HAP-1 (cell line): ENCODE measurements around the gene ATXN1.

Source experiments
- DNase-seq, 2 experiments: peaks; one replicate each; pipeline ENCODE4 v3.0.0-alpha.2; 2016 to 2020; ENCODE audit warnings: low spot score in 2 of 2
- H3K27me3 ChIP-seq: fragments of 250-450 bp; sonication (Bioruptor Pico); 2 replicates; pipeline ENCODE4 v1.5.1; 2020; ENCODE audit warnings: low read depth, mild to moderate bottlenecking, moderate library complexity
- H3K36me3 ChIP-seq: fragments of 250-450 bp; sonication (Bioruptor Pico); replicated peaks from 2 replicates; pipeline ENCODE4 v1.5.1; 2020; ENCODE audit warnings: mild to moderate bottlenecking
- H3K4me1 ChIP-seq: fragments of 250-450 bp; sonication (Bioruptor Pico); 2 replicates; pipeline ENCODE4 v1.5.1; 2020; ENCODE audit warnings: mild to moderate bottlenecking
- H3K4me3 ChIP-seq: fragments of 250-450 bp; sonication (Bioruptor Pico); 2 replicates; pipeline ENCODE4 v1.5.1; 2020; ENCODE audit warnings: mild to moderate bottlenecking, moderate library complexity
- H3K9me3 ChIP-seq: fragments of 250-450 bp; sonication (Bioruptor Pico); 2 replicates; pipeline ENCODE4 v1.5.1; 2020; ENCODE audit warnings: mild to moderate bottlenecking, moderate library complexity
- in situ Hi-C: fragments of 300-500 bp; cut with MboI; formaldehyde crosslinking; loops from 3 replicates; pipeline ENCODE4 v1.14.3; 2020; ENCODE audit warnings: low sequenced_read_pairs, inconsistent platforms, mixed read lengths

Gene ATXN1

DNA sequence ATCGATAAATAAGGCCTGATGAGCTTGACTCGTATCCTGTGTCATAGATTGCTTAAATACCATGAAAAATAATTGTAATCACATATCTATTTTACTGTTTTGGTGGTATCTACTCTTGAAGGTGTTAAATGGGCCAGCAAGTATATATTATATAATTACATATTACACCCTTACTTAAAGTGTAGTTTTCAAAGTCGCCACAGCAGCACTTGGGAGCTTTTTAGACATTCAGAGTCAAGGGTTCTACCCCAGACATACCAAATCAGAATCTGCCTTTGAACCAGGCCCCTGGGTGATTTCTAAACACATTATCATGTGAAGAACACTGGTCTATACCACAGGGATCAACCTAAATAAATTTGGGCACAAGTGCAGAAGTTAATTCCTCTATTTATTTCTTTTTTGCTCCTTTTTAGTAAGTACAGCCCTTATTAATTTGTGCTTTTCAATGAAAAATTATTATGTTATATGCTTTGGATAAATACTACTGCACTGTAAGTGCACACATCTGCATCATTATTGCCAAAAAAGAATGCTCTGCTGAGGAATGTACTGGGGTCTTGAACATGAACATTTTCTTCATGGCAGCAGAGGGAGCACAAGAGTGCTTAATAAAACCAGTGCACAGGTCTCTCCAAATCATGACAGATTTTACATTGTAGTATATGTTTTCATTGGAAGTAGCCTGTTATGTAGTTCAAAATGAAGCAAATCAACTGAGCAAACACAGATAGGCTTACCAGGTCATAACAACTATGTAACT lies 3.1 kb upstream of the ATXN1 start:
- Histone ChIP-seq H3K9me3 (no peaks in the 10 kb centered on the region), H3K4me1 (peaks cover 17% of the 10 kb centered on the region), H3K36me3 (no peaks in the 10 kb centered on the region), H3K27me3 (no peaks in the 10 kb centered on the region), H3K4me3 (no peak overlapping the region)
- in situ Hi-C loops: loop anchor here (10.0 kb wide), 2 partner anchors 250 to 430 kb away; no protein-coding TSS in a partner anchor
- DNase-seq: no peak

DNA sequence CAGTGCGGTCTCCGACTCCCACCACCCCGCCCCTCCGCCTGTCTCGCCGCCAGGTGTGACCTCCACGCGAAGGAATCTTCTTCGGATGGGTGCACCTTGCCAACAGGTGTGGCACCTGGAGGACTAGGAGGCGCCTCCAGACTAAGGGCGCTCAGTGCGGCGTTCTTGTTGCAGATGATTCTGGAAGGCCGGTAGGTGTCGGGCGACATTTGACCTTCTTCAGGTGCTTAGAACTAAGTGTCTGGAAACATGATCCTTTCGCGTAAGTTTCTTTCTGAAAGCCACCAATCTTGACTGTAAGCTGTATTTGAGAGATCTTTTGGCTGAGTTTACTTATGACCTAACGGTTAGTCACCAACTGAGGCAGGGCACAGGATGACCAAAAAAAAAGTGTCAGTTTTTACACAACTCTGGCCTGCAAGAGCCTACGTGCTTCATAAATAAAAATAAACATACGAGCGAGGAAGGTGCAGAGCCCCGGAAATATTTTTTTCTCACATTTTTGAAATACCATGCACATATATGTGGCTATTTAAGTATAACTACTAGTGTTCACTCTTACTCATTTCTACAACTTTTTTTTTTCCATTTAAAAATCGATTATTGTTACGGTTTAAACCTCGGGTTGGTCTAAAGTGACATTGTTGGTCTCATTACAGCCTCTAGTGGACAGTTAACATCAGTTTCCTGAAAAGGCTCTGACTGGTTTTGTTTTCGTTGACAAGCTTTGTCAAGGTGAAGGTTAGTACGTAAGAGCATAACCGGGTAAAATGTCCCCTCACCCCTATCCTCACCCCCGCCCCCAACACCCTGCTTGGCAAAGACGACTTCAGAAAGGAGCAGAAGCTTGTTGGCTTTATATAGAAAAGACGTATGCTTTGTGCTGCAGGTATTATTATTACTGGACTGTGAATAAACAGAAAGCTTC lies 1.6 kb upstream of the ATXN1 start:
- H3K36me3 ChIP-seq: no peaks in the 10 kb centered on the region
- H3K9me3 ChIP-seq: no peaks in the 10 kb centered on the region
- peak overlapping the region; percentile 40 for H3K4me3 ChIP-seq
- in situ Hi-C loops: loop anchor here (10.0 kb wide), 2 partner anchors 248 to 428 kb away; no protein-coding TSS in a partner anchor
- H3K4me1 ChIP-seq: peaks cover 24% of the 10 kb centered on the region
- H3K27me3 ChIP-seq: no peaks in the 10 kb centered on the region
- DNase-seq: peak; percentile 28 to 76

DNA sequence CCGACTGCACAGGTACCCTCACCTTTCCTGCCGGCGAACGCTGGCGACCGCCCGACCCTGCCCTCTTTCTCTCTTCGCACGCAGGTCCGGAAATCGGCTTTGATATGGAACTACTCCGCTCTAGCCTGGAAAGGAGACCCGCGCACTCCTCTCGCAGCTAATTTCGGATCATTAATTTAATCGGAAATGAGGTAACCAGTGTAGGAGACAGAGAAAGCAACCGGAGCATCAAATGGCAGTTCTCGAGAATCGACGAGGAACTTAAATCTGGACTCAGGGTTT lies 949 bp upstream of the ATXN1 start:
- H3K36me3 ChIP-seq: no peaks in the 10 kb centered on the region
- in situ Hi-C loops: loop anchor here (10.0 kb wide), 2 partner anchors 247 to 427 kb away; no protein-coding TSS in a partner anchor
- peak overlapping the region; percentile 40 for H3K4me3 ChIP-seq
- no peak for DNase-seq
- H3K27me3 ChIP-seq: no peaks in the 10 kb centered on the region
- H3K4me1 ChIP-seq: peaks cover 28% of the 10 kb centered on the region
- no peaks in the 10 kb centered on the region for H3K9me3 ChIP-seq

DNA sequence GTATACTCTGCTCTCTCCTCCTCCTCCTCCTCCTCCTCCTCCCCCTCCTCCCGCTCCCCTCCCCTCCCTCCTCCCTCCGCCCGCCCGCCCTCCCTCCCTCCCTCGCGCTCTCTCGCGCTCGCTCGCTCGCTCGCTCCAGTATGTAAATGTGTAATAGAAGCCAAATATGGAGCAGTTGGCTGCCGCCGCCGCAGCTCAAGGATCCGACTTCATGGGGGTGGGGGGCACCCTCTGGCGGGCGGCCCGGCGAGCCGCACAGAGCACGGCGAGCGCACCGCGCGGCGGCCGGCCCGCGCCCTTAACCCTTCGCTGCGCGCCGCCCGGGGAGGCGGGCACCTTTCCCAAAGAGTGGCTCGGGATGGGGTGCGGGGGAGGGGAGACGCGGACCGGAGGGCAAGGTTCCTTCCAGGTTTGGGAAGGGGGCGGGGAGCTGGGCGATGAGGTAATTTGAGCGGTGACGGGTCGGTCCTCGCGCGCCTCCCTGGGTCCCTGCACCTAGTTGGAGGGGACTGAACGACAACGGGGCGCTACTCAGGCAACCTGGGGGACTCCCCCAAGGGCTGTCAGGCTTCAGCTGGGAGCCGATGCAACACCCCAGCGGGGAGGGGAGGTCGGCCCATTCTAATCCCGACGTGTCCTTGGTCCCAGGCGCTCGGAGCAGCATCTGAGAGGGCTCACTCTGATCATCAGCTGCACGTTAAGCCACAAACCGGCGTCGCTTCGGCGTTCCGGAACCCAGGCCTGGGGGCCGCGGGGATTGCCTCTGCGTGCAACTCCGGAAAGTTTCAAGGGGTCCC lies 409 bp upstream of the ATXN1 start:
- in situ Hi-C loops: loop anchor here (10.0 kb wide), 2 partner anchors 247 to 427 kb away; no protein-coding TSS in a partner anchor
- H3K4me1 ChIP-seq: peaks cover 33% of the 10 kb centered on the region

DNA sequence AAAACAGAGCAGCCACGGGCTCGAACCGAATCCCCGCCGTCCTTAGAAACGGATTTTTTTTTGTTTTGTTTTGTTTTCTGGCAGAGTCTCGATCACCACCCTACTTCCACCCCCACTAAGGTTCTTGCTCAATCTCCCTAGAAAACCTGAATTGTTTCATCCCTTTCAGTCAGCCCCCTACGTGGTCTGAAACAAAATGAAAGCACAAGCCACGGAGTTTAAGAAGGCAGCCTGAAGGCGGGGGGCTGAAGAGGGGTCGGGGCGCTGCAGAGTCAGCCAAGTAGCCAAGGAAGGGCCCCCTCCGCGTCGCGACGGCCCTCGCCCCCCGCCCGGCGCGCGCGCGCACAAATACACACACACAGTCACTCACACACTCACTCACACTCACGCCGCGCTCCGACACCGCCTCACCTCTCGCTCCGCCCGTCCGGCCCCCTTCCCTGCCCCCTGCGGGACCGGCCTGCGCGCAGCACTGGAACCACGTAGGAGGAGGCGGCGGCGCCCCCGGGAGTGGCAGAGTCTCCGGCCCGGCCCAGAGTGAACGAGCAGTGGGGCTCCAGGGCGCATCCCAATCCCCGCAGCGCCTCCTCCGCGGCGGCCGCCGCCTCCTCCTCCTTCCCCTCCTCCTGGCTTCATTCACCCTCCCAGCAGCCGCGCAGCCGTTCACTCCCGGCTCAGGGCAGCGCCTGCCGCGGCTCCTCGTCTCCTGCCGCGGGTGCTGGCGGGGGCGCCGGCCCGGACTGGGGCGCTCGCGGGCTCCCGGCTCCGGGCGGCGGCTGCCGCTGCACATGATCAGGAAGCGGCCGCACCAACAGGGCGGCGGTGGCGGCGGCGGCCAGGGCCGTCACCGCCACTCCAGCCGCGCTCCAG lies 1.4 kb downstream of the ATXN1 start:
- H3K9me3 ChIP-seq: no peaks in the 10 kb centered on the region
- no peaks in the 10 kb centered on the region for H3K36me3 ChIP-seq
- peak; percentile 44 to 82 for DNase-seq
- H3K4me3 ChIP-seq: peak overlapping the region; percentile 58
- H3K4me1 ChIP-seq: peaks cover 35% of the 10 kb centered on the region
- in situ Hi-C loops: loop anchor here (10.0 kb wide), 2 partner anchors 245 to 425 kb away; no protein-coding TSS in a partner anchor
- no peaks in the 10 kb centered on the region for H3K27me3 ChIP-seq

More for the DNA sequence above, 409 bp upstream of the ATXN1 start:
- Histone ChIP-seq H3K4me3 (peak overlapping the region; percentile 58), H3K36me3 (no peaks in the 10 kb centered on the region), H3K9me3 (no peaks in the 10 kb centered on the region), H3K27me3 (no peaks in the 10 kb centered on the region)
- peak; percentile 77 to 91 for DNase-seq

DNA sequence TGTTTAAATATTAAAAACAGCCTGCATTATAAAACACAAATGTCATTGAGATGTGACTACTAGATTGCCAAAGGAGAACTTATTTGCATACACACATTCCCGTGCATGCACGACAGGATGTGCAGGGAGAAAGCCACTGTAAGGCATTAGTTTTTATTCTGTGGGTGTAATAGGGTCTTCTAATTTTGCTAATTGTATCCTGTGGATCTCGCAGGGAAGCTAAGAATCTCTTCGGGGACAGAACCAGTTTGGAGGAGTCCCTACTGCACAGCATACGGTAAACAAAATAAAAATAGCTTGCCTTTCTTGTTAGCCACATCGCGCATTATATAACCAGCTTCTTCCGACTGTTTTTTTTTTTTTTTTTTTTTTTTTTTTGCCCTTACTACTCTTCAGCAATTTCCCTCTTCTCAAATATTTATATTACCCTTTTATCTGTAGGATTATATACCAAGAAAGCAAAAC lies 2.0 kb downstream of the ATXN1 start:
- Histone ChIP-seq H3K36me3 (no peaks in the 10 kb centered on the region), H3K9me3 (no peaks in the 10 kb centered on the region), H3K4me3 (peak overlapping the region; percentile 58), H3K4me1 (peaks cover 35% of the 10 kb centered on the region), H3K27me3 (no peaks in the 10 kb centered on the region)
- no peak for DNase-seq
- in situ Hi-C loops: no loop called here

DNA sequence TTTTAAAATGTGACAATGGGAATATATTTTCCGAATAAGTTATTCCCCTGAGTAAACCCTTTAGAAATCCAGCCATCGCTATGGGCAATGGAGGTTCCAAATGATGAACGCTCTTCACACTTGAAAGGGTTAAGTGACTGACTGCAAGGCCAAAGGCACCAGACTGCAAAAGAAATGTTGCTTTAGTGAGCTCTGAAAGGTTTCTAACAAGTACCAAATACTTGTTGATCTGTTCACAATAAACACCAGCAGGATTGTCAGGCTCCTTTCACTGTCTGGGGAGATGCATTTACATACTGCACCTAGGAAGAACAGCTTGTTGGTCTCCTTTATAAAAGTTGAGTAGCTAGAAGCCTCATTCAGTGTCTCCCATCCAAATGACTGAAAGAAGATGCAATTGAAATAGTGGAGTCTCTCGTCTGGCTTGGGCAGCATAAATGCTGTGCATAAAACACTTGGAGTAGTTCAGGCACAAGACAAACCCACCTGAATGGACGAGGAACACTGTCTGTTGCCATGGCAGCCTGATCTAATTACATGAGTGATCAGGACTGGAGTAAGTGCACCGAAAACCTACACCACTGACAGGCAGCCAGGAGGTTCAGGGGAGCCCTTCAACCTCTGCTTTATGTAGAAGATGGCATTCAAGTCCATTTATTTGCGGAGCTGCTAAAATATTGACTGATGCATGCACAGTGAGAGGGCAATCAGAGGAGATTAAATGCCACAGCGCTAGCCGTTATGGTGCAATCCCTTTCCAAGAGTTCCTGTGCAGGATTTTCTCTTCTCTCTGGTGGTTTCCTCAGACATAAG lies 2.9 kb downstream of the ATXN1 start:
- Histone ChIP-seq H3K27me3 (no peaks in the 10 kb centered on the region), H3K36me3 (no peaks in the 10 kb centered on the region), H3K9me3 (no peaks in the 10 kb centered on the region), H3K4me1 (peaks cover 35% of the 10 kb centered on the region), H3K4me3 (no peak overlapping the region)
- peak in 1 of 2 experiments; percentile 63 for DNase-seq
- in situ Hi-C loops: no loop called here

DNA sequence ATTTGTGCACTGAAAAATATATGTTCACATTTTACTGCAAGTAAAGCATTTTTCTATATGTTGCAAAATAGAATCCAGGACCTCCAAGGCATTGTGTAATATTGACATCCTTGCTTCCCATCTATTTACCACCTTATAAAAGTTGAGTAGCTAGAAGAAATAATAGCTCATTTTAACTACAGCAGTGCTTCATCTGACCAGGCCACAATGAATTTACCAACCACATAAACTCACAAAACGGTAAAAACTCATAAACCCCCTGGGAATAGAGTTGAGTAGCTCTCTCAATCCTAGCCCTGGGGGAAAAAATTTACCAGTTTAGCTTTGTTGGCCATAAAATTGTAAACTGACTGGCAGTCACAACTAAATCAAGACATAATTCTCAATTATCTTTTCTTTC lies 3.9 kb downstream of the ATXN1 start:
- peak; percentile 11 to 66 for DNase-seq
- H3K36me3 ChIP-seq: no peaks in the 10 kb centered on the region
- H3K27me3 ChIP-seq: no peaks in the 10 kb centered on the region
- in situ Hi-C loops: no loop called here
- peaks cover 29% of the 10 kb centered on the region for H3K4me1 ChIP-seq
- no peak overlapping the region for H3K4me3 ChIP-seq
- no peaks in the 10 kb centered on the region for H3K9me3 ChIP-seq

DNA sequence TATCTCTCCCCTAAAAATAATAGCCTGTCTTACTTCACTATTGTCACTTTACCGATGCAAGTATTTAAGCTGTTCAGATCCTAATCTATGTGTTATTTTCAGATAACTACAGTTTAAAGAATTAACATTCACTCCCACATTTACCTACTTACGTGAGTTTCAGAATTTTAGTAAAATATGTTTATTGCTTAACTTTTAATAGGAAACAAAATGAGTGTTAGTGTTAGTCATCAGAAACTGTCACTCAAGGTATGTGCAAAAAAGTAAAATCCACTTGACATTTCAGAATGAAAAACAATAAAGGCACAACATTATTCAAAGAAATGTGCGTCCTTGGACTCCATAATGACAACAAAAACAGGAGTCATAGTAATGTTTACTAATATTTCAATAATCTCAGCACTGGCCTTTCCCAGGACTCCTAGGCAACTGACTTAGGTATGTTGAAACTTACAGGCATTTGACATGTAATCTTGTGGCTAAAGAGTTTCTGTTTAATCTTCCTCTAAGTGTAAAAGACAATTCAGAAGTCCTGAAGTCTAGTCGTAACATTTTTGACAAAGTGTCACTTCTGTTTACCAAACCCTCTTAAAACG lies 4.5 kb downstream of the ATXN1 start:
- H3K36me3 ChIP-seq: no peaks in the 10 kb centered on the region
- DNase-seq: no peak
- peaks cover 29% of the 10 kb centered on the region for H3K4me1 ChIP-seq
- H3K9me3 ChIP-seq: no peaks in the 10 kb centered on the region
- no peaks in the 10 kb centered on the region for H3K27me3 ChIP-seq
- no peak overlapping the region for H3K4me3 ChIP-seq
- in situ Hi-C loops: no loop called here

DNA sequence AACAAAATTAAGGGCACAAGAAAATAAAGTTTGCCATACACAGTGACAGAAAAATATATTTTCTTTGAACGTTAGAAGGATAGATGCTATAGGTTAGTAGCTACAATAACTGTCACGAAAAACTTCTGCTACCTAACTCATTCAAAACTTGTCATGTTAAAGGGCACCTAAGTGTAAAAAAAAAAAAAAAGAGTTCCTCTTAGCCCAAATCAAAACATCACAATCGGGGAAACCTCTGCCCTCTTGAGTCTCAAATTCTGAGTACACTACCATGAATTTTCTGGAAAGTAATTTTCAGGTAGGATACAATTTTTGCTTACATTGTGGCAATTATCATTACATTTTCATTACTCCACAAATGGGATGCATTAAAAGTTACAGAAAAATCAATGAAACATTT lies 5.7 kb downstream of the ATXN1 start:
- Histone ChIP-seq H3K9me3 (no peaks in the 10 kb centered on the region), H3K27me3 (no peaks in the 10 kb centered on the region), H3K4me3 (no peak overlapping the region), H3K36me3 (no peaks in the 10 kb centered on the region), H3K4me1 (peaks cover 29% of the 10 kb centered on the region)
- no peak for DNase-seq
- in situ Hi-C loops: no loop called here

DNA sequence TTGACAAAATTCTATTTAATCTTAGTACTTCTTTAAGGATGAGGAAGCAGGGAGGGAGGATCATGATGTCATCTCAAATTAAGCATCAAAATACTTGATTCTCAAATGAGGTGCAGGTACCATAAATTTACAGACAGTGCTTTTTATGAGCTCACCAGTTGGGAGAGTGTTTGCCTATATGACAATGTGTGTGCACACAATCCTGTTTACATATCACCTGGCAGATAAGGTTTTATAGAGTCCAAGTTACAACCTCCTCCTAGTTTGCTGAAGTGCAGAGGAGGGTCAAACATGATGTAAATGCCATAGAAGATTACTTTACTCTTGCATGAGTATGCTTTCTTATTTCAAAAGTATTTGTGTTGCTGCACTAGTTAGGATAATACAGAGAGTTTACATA lies 6.4 kb downstream of the ATXN1 start:
- Histone ChIP-seq H3K36me3 (no peaks in the 10 kb centered on the region), H3K9me3 (no peaks in the 10 kb centered on the region), H3K27me3 (no peaks in the 10 kb centered on the region), H3K4me3 (no peak overlapping the region), H3K4me1 (peaks cover 29% of the 10 kb centered on the region)
- in situ Hi-C loops: no loop called here
- DNase-seq: no peak

DNA sequence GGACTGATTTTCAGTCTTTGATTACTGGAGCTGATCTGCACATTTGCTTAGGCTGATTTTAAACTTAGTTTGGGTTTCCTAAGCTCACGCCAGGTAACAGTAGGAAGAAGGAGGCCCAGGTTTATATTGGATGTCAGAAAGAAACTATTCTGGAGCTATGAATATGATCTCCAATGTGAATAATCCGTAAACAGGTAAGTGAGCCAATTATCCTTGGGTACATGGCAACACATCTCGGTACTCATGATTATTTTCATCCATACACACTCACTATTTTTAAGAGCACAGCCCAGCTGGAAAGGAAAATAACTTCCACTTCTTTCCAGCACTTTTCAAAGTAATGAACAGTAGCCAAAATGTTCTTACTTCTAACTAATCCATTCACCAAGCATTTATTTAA lies 7.0 kb downstream of the ATXN1 start:
- no peak for DNase-seq
- H3K27me3 ChIP-seq: no peaks in the 10 kb centered on the region
- H3K9me3 ChIP-seq: no peaks in the 10 kb centered on the region
- in situ Hi-C loops: no loop called here
- no peaks in the 10 kb centered on the region for H3K36me3 ChIP-seq
- no peak overlapping the region for H3K4me3 ChIP-seq
- peaks cover 29% of the 10 kb centered on the region for H3K4me1 ChIP-seq
